Measurements from ENCODE around the gene ZNF77. TPM values are rescaled to one million over a fixed set of nuclear protein-coding genes. Genes with fewer than 3 reads are reported as not detected.

The ZNF77 gene
- total and polyA plus RNA-seq, 8 donors, result 3.4 to 10.3 (median 9.3) TPM

GRCh38 chr19:2888731-2889224 lies 56.0 kb downstream of the ZNF77 start:
- ATAC-seq, result peak; percentile 34
- intact Hi-C loops (cut with DNase I), result no loop called here
- peak overlapping the region; percentile 12 to 39 for H3K4me3 ChIP-seq
- H3K27ac ChIP-seq, result peak overlapping the region; percentile 19 to 70
- H3K9me3 ChIP-seq, result no peaks in the 10 kb centered on the region
- no peak for TF ChIP-seq CTCF (IDR thresholded peaks at IDR 0.05)
- H3K36me3 ChIP-seq, result no peaks in the 10 kb centered on the region
- peaks cover 0 to 5% of the 10 kb centered on the region in 2 donors for H3K4me1 ChIP-seq
- H3K27me3 ChIP-seq, result no peaks in the 10 kb centered on the region
- peak in 2 of 4 donors; percentile 37 to 80 for DNase-seq

GRCh38 chr19:2887391-2887914 lies 57.3 kb downstream of the ZNF77 start:
- Histone ChIP-seq H3K27me3 (no peaks in the 10 kb centered on the region), H3K27ac (no peak overlapping the region), H3K9me3 (no peaks in the 10 kb centered on the region), H3K36me3 (no peaks in the 10 kb centered on the region), H3K4me3 (no peak overlapping the region), H3K4me1 (peaks cover 0 to 5% of the 10 kb centered on the region in 2 donors)
- ATAC-seq, result peak; percentile 97
- intact Hi-C loops (cut with DNase I), result no loop called here
- peak; percentile 48 to 57 for TF ChIP-seq CTCF (IDR thresholded peaks at IDR 0.05)
- DNase-seq, result peak in 2 of 4 donors; percentile 31 to 68

GRCh38 chr19:2885736-2886135 lies 59.0 kb downstream of the ZNF77 start:
- Histone ChIP-seq H3K4me3 (no peak overlapping the region), H3K36me3 (no peaks in the 10 kb centered on the region), H3K4me1 (peaks cover 0 to 5% of the 10 kb centered on the region in 2 donors), H3K27ac (no peak overlapping the region), H3K27me3 (no peaks in the 10 kb centered on the region), H3K9me3 (peaks cover 0 to 2% of the 10 kb centered on the region in 2 donors)
- no peak for ATAC-seq
- intact Hi-C loops (cut with DNase I), result no loop called here
- TF ChIP-seq CTCF (IDR thresholded peaks at IDR 0.05), result no peak
- no peak for DNase-seq

GRCh38 chr19:2883686-2884439 lies 60.9 kb downstream of the ZNF77 start:
- no peak for TF ChIP-seq CTCF (IDR thresholded peaks at IDR 0.05)
- ATAC-seq, result no peak
- Histone ChIP-seq H3K9me3 (peaks cover 0 to 19% of the 10 kb centered on the region in 2 donors), H3K4me1 (peaks cover 0 to 5% of the 10 kb centered on the region in 2 donors), H3K36me3 (no peaks in the 10 kb centered on the region), H3K4me3 (no peak overlapping the region), H3K27ac (no peak overlapping the region), H3K27me3 (no peaks in the 10 kb centered on the region)
- no peak for DNase-seq
- intact Hi-C loops (cut with DNase I), result no loop called here

Other genes starting within 250 kb of the ZNF77 start
- gene GNG7, start 242.3 kb downstream of the ZNF77 start, total RNA-seq, result 1 to 10 TPM; 3.8 to 5.7 TPM
- 1 to 10 TPM; 4.7 to 7.1 (median 5.8) TPM for gene GNG7, start 242.3 kb downstream of the ZNF77 start, polyA plus RNA-seq (ENCODE audit: insufficient read length in 6 of 6)
- 1 to 10 TPM in 1 of 2 donors, under 1 TPM in 1; 0.71 to 2.0 TPM for gene DIRAS1, start 223.6 kb downstream of the ZNF77 start, total RNA-seq
- 1 to 10 TPM in 5 of 6 donors, under 1 TPM in 1; 0.93 to 4.1 (median 1.5) TPM for gene DIRAS1, start 223.6 kb downstream of the ZNF77 start, polyA plus RNA-seq (ENCODE audit: insufficient read length in 6 of 6)
- gene SLC39A3, start 205.0 kb downstream of the ZNF77 start, total RNA-seq, result 10 to 100 TPM; 28.4 to 33.6 TPM
- 10 to 100 TPM; 18.3 to 25.3 (median 21.2) TPM for gene SLC39A3, start 205.0 kb downstream of the ZNF77 start, polyA plus RNA-seq (ENCODE audit: insufficient read length in 6 of 6)
- 10 to 100 TPM; 39.6 to 46.3 TPM for gene SGTA, start 161.7 kb downstream of the ZNF77 start, total RNA-seq
- 10 to 100 TPM; 39.2 to 56.9 (median 47.7) TPM for gene SGTA, start 161.7 kb downstream of the ZNF77 start, polyA plus RNA-seq (ENCODE audit: insufficient read length in 6 of 6)
- gene THOP1, start 159.5 kb downstream of the ZNF77 start, total RNA-seq, result 10 to 100 TPM; 46.3 to 65.3 TPM
- 10 to 100 TPM; 37.6 to 52.5 (median 43.6) TPM for gene THOP1, start 159.5 kb downstream of the ZNF77 start, polyA plus RNA-seq (ENCODE audit: insufficient read length in 6 of 6)
- 1 to 10 TPM; 2.1 to 4.1 TPM for gene ZNF554, start 125.1 kb downstream of the ZNF77 start, total RNA-seq
- 1 to 10 TPM; 7.4 to 9.0 (median 8.5) TPM for gene ZNF554, start 125.1 kb downstream of the ZNF77 start, polyA plus RNA-seq (ENCODE audit: insufficient read length in 6 of 6)
- gene ZNF555, start 103.5 kb downstream of the ZNF77 start, total RNA-seq, result 1 to 10 TPM; 6.2 to 6.6 TPM
- gene ZNF555, start 103.5 kb downstream of the ZNF77 start, polyA plus RNA-seq (ENCODE audit: insufficient read length in 6 of 6), result 10 to 100 TPM in 1 of 6 donors, 1 to 10 TPM in 5; 8.8 to 10.6 (median 9.2) TPM
- not detected for gene ZNF556, start 77.6 kb downstream of the ZNF77 start, total RNA-seq
- gene ZNF556, start 77.6 kb downstream of the ZNF77 start, polyA plus RNA-seq (ENCODE audit: insufficient read length in 6 of 6), result under 1 TPM; 0.06 to 0.21 (median 0.14) TPM
- 1 to 10 TPM; 5.7 to 6.6 TPM for gene ZNF57, start 44.0 kb downstream of the ZNF77 start, total RNA-seq
- gene ZNF57, start 44.0 kb downstream of the ZNF77 start, polyA plus RNA-seq (ENCODE audit: insufficient read length in 6 of 6), result 1 to 10 TPM; 6.6 to 7.9 (median 7.4) TPM
- 1 to 10 TPM; 3.3 to 6.9 TPM for gene TLE6, start 32.6 kb upstream of the ZNF77 start, total RNA-seq
- gene TLE6, start 32.6 kb upstream of the ZNF77 start, polyA plus RNA-seq (ENCODE audit: insufficient read length in 6 of 6), result 10 to 100 TPM; 10.2 to 16.0 (median 10.7) TPM
- gene TLE2, start 84.3 kb upstream of the ZNF77 start, total RNA-seq, result 10 to 100 TPM; 35.2 to 70.5 TPM
- 100 to 1,000 TPM; 148 to 244 (median 181) TPM for gene TLE2, start 84.3 kb upstream of the ZNF77 start, polyA plus RNA-seq (ENCODE audit: insufficient read length in 6 of 6)
- gene TLE5, start 117.5 kb upstream of the ZNF77 start, total RNA-seq, result 100 to 1,000 TPM; 335 to 409 TPM
- 100 to 1,000 TPM; 715 to 954 (median 823) TPM for gene TLE5, start 117.5 kb upstream of the ZNF77 start, polyA plus RNA-seq (ENCODE audit: insufficient read length in 6 of 6)
- 10 to 100 TPM; 57.2 to 59.9 TPM for gene GNA11, start 149.4 kb upstream of the ZNF77 start, total RNA-seq
- 10 to 100 TPM; 50.9 to 66.3 (median 62.1) TPM for gene GNA11, start 149.4 kb upstream of the ZNF77 start, polyA plus RNA-seq (ENCODE audit: insufficient read length in 6 of 6)
- gene GNA15, start 191.1 kb upstream of the ZNF77 start, total RNA-seq, result 10 to 100 TPM; 17.6 to 35.9 TPM
- 1 to 10 TPM; 1.8 to 3.4 (median 2.4) TPM for gene GNA15, start 191.1 kb upstream of the ZNF77 start, polyA plus RNA-seq (ENCODE audit: insufficient read length in 6 of 6)
- gene S1PR4, start 233.8 kb upstream of the ZNF77 start, total RNA-seq, result 10 to 100 TPM in 1 of 2 donors, 1 to 10 TPM in 1; 9.3 to 20.8 TPM
- gene S1PR4, start 233.8 kb upstream of the ZNF77 start, polyA plus RNA-seq (ENCODE audit: insufficient read length in 6 of 6), result 1 to 10 TPM; 1.2 to 2.6 (median 1.8) TPM
- gene NCLN, start 241.0 kb upstream of the ZNF77 start, total RNA-seq, result 100 to 1,000 TPM in 1 of 2 donors, 10 to 100 TPM in 1; 67.7 to 121 TPM
- 10 to 100 TPM; 29.1 to 45.8 (median 36.8) TPM for gene NCLN, start 241.0 kb upstream of the ZNF77 start, polyA plus RNA-seq (ENCODE audit: insufficient read length in 6 of 6)